HepG2 (cell line): ENCODE results near the gene PBX1. TPM values are rescaled to one million over a fixed set of nuclear protein-coding genes. Genes with fewer than 3 reads are reported as not detected.

Experiments used
- ATAC-seq: fragments of 200-7000 bp; cut with Tn5 transposase; 3 replicates; pipeline ENCODE4 v1.9.1; 2020; ENCODE audit warnings: mild to moderate bottlenecking, moderate library complexity
- BruUV-seq: library from RNA; stranded (reverse); fragments of 400-500 nt; replicated peaks from 2 replicates; lab custom pipeline; 2021; lab: Mats Ljungman, UMichigan
- CTCF ChIA-PET: fragments of 300-600 bp; formaldehyde crosslinking; extraction: SDS; loops from one replicate; lab custom pipeline; 2021; ENCODE audit warnings: low total read pairs, inconsistent platforms, low intra/inter-chr PET ratio; lab: Yijun Ruan, JAX
- POLR2A ChIA-PET: fragments of 350-600 bp; sonication (Branson Sonifier 250); formaldehyde crosslinking; loops from one replicate; lab custom pipeline; 2020; ENCODE audit warnings: antibody characterized with exemption, inconsistent platforms; lab: Yijun Ruan, JAX
- DNase-seq: peaks from one replicate; pipeline ENCODE4 v3.0.0-alpha.2; 2015; ENCODE audit warnings: low spot score
- FAIRE-seq: peaks from 3 replicates; lab custom pipeline; 2011; peaks lifted over from hg19 to GRCh38; lab: Jason Lieb, UNC
- H2AFZ ChIP-seq: one replicate; pipeline ENCODE4 v1.6.1; 2011; ENCODE audit warnings: low read length, inconsistent platforms
- H3K27ac ChIP-seq: fragments of 300-600 bp; 3 replicates; pipeline ENCODE4 v1.8.0; 2011; ENCODE audit warnings: mixed run types, mild to moderate bottlenecking, mixed read lengths, low read length, inconsistent platforms; ENCODE audit not compliant: insufficient read depth; ENCODE audit errors: extremely low read length
- H3K27me3 ChIP-seq, 2 experiments: fragments of 200-600 bp in 1 of 2; 2 replicates in 1 of 2; 3 replicates in 1 of 2; pipeline versions ENCODE4 v1.6.0 to v1.8.0; 2011; ENCODE audit warnings: low read length in 2 of 2, mild to moderate bottlenecking in 2 of 2, moderate library complexity in 2 of 2, inconsistent platforms in 1 of 2; ENCODE audit not compliant: insufficient read depth in 2 of 2, control insufficient read depth in 1 of 2
- H3K36me3 ChIP-seq, 2 experiments: fragments of 200-600 bp in 1 of 2; replicated peaks in 1 of 2; 2 replicates in 1 of 2; 3 replicates in 1 of 2; pipeline versions ENCODE4 v1.5.1 to v1.8.0; 2011; ENCODE audit warnings: low read length in 2 of 2, inconsistent platforms in 1 of 2; ENCODE audit not compliant: insufficient read depth in 2 of 2, control insufficient read depth in 1 of 2
- H3K4me1 ChIP-seq: 2 replicates; pipeline ENCODE4 v1.5.1; 2012; ENCODE audit warnings: low read length, inconsistent platforms; ENCODE audit not compliant: insufficient read depth
- H3K4me2 ChIP-seq: 2 replicates; pipeline ENCODE4 v1.6.0; 2011; ENCODE audit warnings: low read depth, low read length, inconsistent platforms
- H3K4me3 ChIP-seq, 3 experiments: fragments of 200-600 bp in 1 of 3; sonication (generic), shearing (Covaris generic) in 1 of 3; replicated peaks in 1 of 3; 2 replicates each; pipeline ENCODE4 v1.5.1; 2011 to 2016; ENCODE audit warnings: low read length in 3 of 3, inconsistent platforms in 2 of 3, low read depth in 2 of 3, mild to moderate bottlenecking in 2 of 3, control low read depth in 1 of 3, mixed read lengths in 1 of 3; ENCODE audit not compliant: insufficient read depth in 1 of 3
- H3K79me2 ChIP-seq: one replicate; pipeline ENCODE4 v1.6.1; 2011; ENCODE audit warnings: low read length, inconsistent platforms; ENCODE audit not compliant: insufficient read depth
- H3K9ac ChIP-seq: 2 replicates; pipeline ENCODE4 v1.6.0; 2011; ENCODE audit warnings: mild to moderate bottlenecking, low read depth, low read length, inconsistent platforms; ENCODE audit not compliant: insufficient read depth
- H3K9me3 ChIP-seq: 2 replicates; pipeline ENCODE4 v1.5.1; 2012; ENCODE audit warnings: mild to moderate bottlenecking, low read length
- H4K20me1 ChIP-seq: 2 replicates; pipeline ENCODE4 v1.6.0; 2011; ENCODE audit warnings: inconsistent platforms, mild to moderate bottlenecking, low read length, moderate library complexity; ENCODE audit not compliant: insufficient read depth
- ARID3A ChIP-seq: IDR thresholded peaks from 2 replicates; pipeline ENCODE4 v1.6.1; 2012; ENCODE audit warnings: low read depth, low read length, improper control_type of control experiment
- HIVEP1 ChIP-seq: sonication (generic); formaldehyde crosslinking; IDR thresholded peaks from 2 replicates; pipeline ENCODE4 v1.4.0; 2020; ENCODE audit warnings: mild to moderate bottlenecking, missing genetic modification reagents
- RARA ChIP-seq: IDR thresholded peaks from 2 replicates; pipeline ENCODE4 v1.6.1; 2016; ENCODE audit warnings: missing genetic modification reagents, missing compliant biosample characterization
- REST ChIP-seq, 2 experiments: IDR thresholded peaks; 2 replicates each; pipeline ENCODE4 v1.6.1; 2011 to 2012; ENCODE audit warnings: low read length in 2 of 2, borderline replicate concordance in 1 of 2, low read depth in 1 of 2, mild to moderate bottlenecking in 1 of 2, moderate library complexity in 1 of 2
- TRIM24 ChIP-seq: sonication (generic); formaldehyde crosslinking; IDR thresholded peaks from 2 replicates; pipeline ENCODE4 v1.8.0; 2022; ENCODE audit warnings: mild to moderate bottlenecking, missing genetic modification reagents
- ZBTB46 ChIP-seq: sonication (generic); formaldehyde crosslinking; IDR thresholded peaks from 2 replicates; pipeline ENCODE4 v1.4.0; 2020; ENCODE audit warnings: mild to moderate bottlenecking, missing genetic modification reagents, borderline replicate concordance
- ZNF224 ChIP-seq: sonication (generic); formaldehyde crosslinking; IDR thresholded peaks from 2 replicates; pipeline ENCODE4 v1.5.0; 2020; ENCODE audit warnings: mild to moderate bottlenecking, missing genetic modification reagents
- ZNF260 ChIP-seq: sonication (generic); formaldehyde crosslinking; IDR thresholded peaks from 2 replicates; pipeline ENCODE4 v1.4.0; 2020; ENCODE audit warnings: missing genetic modification reagents, low read depth, mild to moderate bottlenecking, borderline replicate concordance
- WGBS: methylation state at CpG from one replicate; pipeline ENCODE4 v1.1.6; 2017; ENCODE audit warnings: low lambda C conversion rate; 5-methylcytosine and 5-hydroxymethylcytosine counted together
- in situ Hi-C: cut with HindIII; loops from 2 replicates; pipeline ENCODE4 v1.10.0; 2017; ENCODE audit warnings: low pct_unique_long_range_greater_than_20kb; ENCODE audit not compliant: extremely low pct_ligation_motif_present
- intact Hi-C: fragments of 100-400 bp; cut with micrococcal nuclease; formaldehyde crosslinking; loops from one replicate; pipeline ENCODE4 v1.10.0; 2022; ENCODE audit not compliant: unreplicated experiment
- polyA plus RNA-seq, 8 experiments: library from polyadenylated mRNA; depleted of rRNA in 3 of 8; stranded (reverse) in 7 of 8; unstranded in 1 of 8; fragments of >200 nt; fragmentation: Illumina TruSeq in 4 of 8; extraction: Trizol in 4 of 8; gene quantifications; 2 replicates each; pipeline versions ENCODE4 v1.2.1 to v1.2.3, GENCODE V29; 2011 to 2016; ENCODE audit warnings: low read depth in 4 of 8, missing spikeins in 1 of 8, mixed read lengths in 1 of 8; ENCODE audit not compliant: insufficient read depth in 1 of 8
- total RNA-seq, 5 experiments: library from RNA; depleted of rRNA; stranded (reverse); fragments of >200 nt; fragmentation: Illumina TruSeq; extraction: Trizol; gene quantifications; 2 replicates each; pipeline ENCODE4 v1.2.3, GENCODE V29; 2016; ENCODE audit warnings: low read depth in 1 of 5

The PBX1 gene
- total and polyA plus RNA-seq, 2 of the 13 experiments (the other 11 are each of a cell fraction or from before 2014, with no cell fraction given) = 0.24 TPM; not detected in 1

- Histone ChIP-seq H4K20me1 (no peaks in the 10 kb centered on the region), H2AFZ (no peak overlapping the region), H3K4me2 (no peak overlapping the region), H3K79me2 (no peaks in the 10 kb centered on the region), H3K4me3 (no peak overlapping the region), H3K9me3 (no peaks in the 10 kb centered on the region), H3K36me3 (no peaks in the 10 kb centered on the region), H3K4me1 (no peaks in the 10 kb centered on the region), H3K9ac (no peak overlapping the region), H3K27ac (no peak overlapping the region), H3K27me3 (no peaks in the 10 kb centered on the region)
- ATAC-seq (no peak), DNase-seq (no peak), FAIRE-seq (no peak)
- in situ Hi-C loops (no loop called here), intact Hi-C loops (no loop called here)
- 57% methylated on average over 13 of the region's 14 CpGs for WGBS
- no TSS peak for BruUV-seq
- POLR2A ChIA-PET = no interaction called here
- CTCF ChIA-PET = no interaction called here
- TF ChIP-seq ZNF260 (CRISPR knock-in tag) (no peak), TRIM24 (no peak)
Observed at GRCh38 chr1:164638492-164639202, 79.7 kb downstream of the PBX1 start.

- no TSS peak for BruUV-seq
- H3K4me1 ChIP-seq = no peaks in the 10 kb centered on the region
- intact Hi-C loops (no loop called here), in situ Hi-C loops (no loop called here)
- no peak overlapping the region for H3K4me3 ChIP-seq
- no peak overlapping the region for H3K27ac ChIP-seq
- FAIRE-seq = no peak
- H2AFZ ChIP-seq = no peak overlapping the region
- ATAC-seq = no peak
- ChIA-PET CTCF (no interaction called here), POLR2A (no interaction called here)
- no peaks in the 10 kb centered on the region for H3K9me3 ChIP-seq
- H4K20me1 ChIP-seq = no peaks in the 10 kb centered on the region
- H3K9ac ChIP-seq = no peak overlapping the region
- no peak for TF ChIP-seq HIVEP1 (CRISPR knock-in tag)
- TF ChIP-seq REST (IDR thresholded peaks at IDR 0.05; ENCODE audit: borderline replicate concordance in 1 of 2, low read depth in 1 of 2, low read length in 2 of 2) = no peak
- TF ChIP-seq ZBTB46 (CRISPR knock-in tag) = no peak
- TF ChIP-seq RARA (CRISPR knock-in tag) = no peak
- TF ChIP-seq ARID3A = no peak
- TF ChIP-seq ZNF224 (CRISPR knock-in tag) = no peak
- no peaks in the 10 kb centered on the region for H3K79me2 ChIP-seq
- H3K27me3 ChIP-seq = no peaks in the 10 kb centered on the region
- H3K36me3 ChIP-seq = no peaks in the 10 kb centered on the region
- DNase-seq = no peak
- no peak overlapping the region for H3K4me2 ChIP-seq
- WGBS = 34% methylated on average over 5 of the region's 5 CpGs
Observed at GRCh38 chr1:164640686-164641352, 81.8 kb downstream of the PBX1 start.
